Esophagus muscularis mucosa (tissue), 4 donors: ENCODE results near the gene MYBPC2.

ENCODE experiments used
- CTCF ChIP-seq, 3 experiments: fragments of 200-600 bp in 2 of 3; fragments of 450-650 bp in 1 of 3; sonication (generic) in 2 of 3; IDR thresholded peaks; one replicate each; pipeline ENCODE4 v1.5.1; 2017 to 2019; ENCODE audit warnings: antibody characterized with exemption in 3 of 3, mild to moderate bottlenecking in 2 of 3, moderate library complexity in 1 of 3
- EP300 ChIP-seq: sonication (generic); formaldehyde crosslinking; IDR thresholded peaks from one replicate; pipeline ENCODE4 v1.6.1; 2017; ENCODE audit warnings: antibody characterized with exemption
- POLR2A ChIP-seq: fragments of 450-650 bp; IDR thresholded peaks from one replicate; pipeline ENCODE4 v1.6.1; 2017; ENCODE audit warnings: antibody characterized with exemption, moderate library complexity, mild to moderate bottlenecking, low read depth

- TF ChIP-seq CTCF (IDR thresholded peaks at IDR 0.05) (no peak), POLR2A (no peak), EP300 (no peak)
Measured at GRCh38 chr19:50398675-50399367, 33.9 kb upstream of the MYBPC2 start.
